H1 (cell line): ENCODE measurements around the gene ANKRD6. TPM values are rescaled to one million over a fixed set of nuclear protein-coding genes. Genes with fewer than 3 reads are reported as not detected.

Experiments used
- SAP30 ChIP-seq: fragments of 300-600 bp; sonication (generic); IDR thresholded peaks from 2 replicates; pipeline ENCODE4 v1.7.1; 2012; ENCODE audit warnings: low read length, moderate library complexity, mild to moderate bottlenecking, inconsistent platforms; ENCODE audit not compliant: insufficient read depth, insufficient replicate concordance
- polyA plus RNA-seq, 7 experiments: library from polyadenylated mRNA; depleted of rRNA in 3 of 7; stranded (reverse) in 5 of 7; unstranded in 2 of 7; fragments of >200 nt in 5 of 7; fragments of 200-250 nt in 2 of 7; gene quantifications; 1 replicate in 5 of 7; 2 replicates in 1 of 7; 4 replicates in 1 of 7; pipeline versions ENCODE4 v1.2.1 to v1.2.3, GENCODE V29; 2011 to 2013; ENCODE audit warnings: missing spikeins in 2 of 7, mixed read lengths in 2 of 7
- total RNA-seq: library from RNA; stranded (reverse); fragmentation: NEBNext Ultra II Directional; extraction: Animal tissue kit (Norgen Biotek cat#: 25700); gene quantifications from 2 replicates; pipeline ENCODE4 v1.2.1, GENCODE V29; 2021

ANKRD6 gene
- total and polyA plus RNA-seq, 2 of the 8 experiments (the other 6 are each of a cell fraction or from before 2014, with no cell fraction given): 5.9 to 12.8 TPM

GRCh38 chr6:89669002-89669401 lies 236.1 kb downstream of the ANKRD6 start (continued):
- no peak for TF ChIP-seq SAP30
